GM18519 (cell line): ENCODE measurements around the gene GPR150.
"Not testable (repeated sequence)": the region's sequence is repeated elsewhere in the genome, so short reads cannot be mapped to it uniquely, and the experiment has no call there.

Experiments used
- ATAC-seq: cut with Tn5 transposase; IDR thresholded peaks from one replicate; pipeline ENCODE4 v1.9.1; 2021; ENCODE audit warnings: mild to moderate bottlenecking, moderate library complexity; ENCODE audit not compliant: unreplicated experiment, low FRiP score

The GPR150 gene

DNA sequence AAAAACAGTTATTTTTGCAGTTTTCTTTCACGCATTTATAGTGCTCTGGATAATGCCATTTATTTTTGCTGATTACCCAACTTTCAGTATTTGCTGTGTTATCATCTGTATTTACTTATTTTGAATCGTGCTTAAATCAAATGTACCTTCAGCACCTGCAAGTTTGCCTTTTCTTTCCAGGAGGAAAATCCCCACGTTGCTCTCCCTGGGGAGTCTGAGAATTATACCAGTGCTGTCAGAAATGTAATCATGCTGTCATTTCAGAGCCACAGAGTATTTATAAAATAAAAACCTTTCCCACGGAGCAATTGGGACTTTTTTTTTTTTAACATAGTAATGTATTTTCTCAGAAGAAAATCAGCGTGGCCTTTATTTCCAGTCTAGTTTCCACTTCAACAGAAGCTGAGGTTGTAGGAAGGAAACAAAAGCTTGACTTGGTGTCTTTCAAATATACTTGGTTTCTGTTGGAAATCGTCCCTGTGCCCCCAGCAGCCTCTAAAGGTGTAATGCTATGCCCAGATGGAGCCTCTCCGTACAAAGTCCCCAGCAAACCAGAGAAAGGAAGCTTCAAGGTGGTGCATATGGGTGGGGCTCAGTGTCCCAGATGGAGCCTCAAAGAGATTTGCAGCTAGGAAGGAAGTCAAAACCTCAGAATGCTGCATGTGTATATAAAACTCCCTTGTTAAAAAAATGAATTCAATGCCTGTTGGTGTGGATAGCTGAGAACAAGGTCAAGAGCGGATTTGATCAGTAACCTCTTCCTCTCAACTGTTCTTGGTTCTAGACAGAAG, 2.1 kb downstream of the GPR150 start:
- no peak for ATAC-seq

- no peak for ATAC-seq
Observed at GRCh38 chr5:95623706-95624105, 3.8 kb downstream of the GPR150 start.

DNA sequence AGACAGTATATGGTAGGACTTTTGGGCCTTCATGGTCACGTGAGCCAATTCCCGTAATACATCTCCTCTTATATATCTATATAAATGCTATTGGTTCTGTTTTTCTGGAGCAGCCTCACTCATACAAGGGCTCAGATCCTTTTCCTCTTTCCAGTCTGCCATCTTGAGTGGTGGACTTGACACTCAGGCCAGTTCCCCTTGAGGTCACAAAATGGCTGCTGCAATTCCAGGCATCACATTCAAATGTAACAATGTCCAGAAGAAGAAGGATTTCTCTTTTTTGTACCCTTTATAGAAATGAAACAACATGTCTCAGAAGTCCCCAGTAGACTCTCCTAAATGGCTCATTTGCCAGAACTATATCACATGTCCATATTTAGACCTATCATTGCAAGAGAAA, 4.5 kb downstream of the GPR150 start:
- ATAC-seq, result no peak

- ATAC-seq, result no peak
Observed at GRCh38 chr5:95626701-95627100, 6.8 kb downstream of the GPR150 start.

DNA sequence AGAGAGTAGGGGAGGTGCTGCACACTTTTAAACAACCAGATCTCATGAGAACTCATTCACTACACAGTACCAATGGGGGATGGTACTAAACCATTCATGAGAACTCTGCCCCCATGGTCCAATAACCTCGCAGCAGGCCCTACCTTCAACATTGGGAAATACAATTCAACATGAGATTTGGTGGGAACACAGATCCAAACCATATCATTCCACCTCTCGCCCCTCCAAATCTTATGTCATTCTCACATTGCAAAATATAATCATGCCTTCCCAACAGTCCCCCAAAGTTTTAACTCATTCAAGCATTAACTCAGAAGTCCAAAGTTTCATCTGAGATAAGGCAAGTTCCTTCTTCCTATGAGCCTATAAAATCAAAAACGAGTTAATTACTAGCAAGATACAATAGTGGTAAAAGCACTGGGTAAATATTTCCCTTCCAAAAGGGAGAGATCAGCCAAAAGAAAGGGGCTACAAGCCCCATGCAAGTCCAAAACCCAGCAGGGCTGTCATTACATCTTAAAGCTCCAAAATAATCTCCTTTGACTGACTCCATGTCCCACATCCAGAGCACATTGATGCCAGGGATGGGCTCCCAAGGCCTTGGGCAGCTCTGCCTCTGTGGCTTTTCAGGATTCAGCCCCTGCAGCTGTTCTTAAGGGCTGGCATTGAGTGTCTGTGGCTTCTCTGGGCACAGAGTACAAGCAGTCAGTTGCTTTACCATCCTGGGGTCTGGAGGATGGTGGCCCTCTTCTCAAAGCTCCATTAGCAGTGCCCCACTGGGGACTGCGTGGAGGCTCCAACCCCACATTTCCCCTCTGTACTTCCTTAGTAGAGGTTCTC, 8.3 kb downstream of the GPR150 start:
- no peak for ATAC-seq

DNA sequence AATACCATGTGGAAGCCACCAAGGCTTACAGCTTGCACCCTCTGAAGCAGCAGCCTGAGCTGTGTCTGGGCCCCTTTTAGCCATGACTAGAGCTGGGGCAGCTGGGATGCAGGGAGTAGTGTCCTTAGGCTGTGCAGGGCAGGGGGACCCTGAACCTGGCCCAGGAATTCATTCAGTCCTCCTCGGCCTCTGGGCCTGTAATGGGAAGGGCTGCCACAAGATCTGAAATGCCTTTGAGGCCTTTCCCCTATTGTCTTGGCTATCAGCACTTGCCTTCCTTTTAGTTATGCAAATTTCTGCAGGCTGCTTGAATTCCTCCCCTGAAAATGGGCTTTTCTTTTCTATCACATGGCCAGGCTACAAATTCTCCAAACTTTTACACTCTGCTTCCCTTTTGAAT, 9.0 kb downstream of the GPR150 start:
- no peak for ATAC-seq

- no peak for ATAC-seq
Observed at GRCh38 chr5:95630394-95630917, 10.6 kb downstream of the GPR150 start.

GRCh38 chr5:95631255-95631958, 11.5 kb downstream of the GPR150 start:
- no peak for ATAC-seq

GRCh38 chr5:95631991-95632675, 12.2 kb downstream of the GPR150 start:
- peak; percentile 88 for ATAC-seq

- not testable (repeated sequence) for ATAC-seq
Observed at GRCh38 chr5:95632942-95633341, 13.1 kb downstream of the GPR150 start.

DNA sequence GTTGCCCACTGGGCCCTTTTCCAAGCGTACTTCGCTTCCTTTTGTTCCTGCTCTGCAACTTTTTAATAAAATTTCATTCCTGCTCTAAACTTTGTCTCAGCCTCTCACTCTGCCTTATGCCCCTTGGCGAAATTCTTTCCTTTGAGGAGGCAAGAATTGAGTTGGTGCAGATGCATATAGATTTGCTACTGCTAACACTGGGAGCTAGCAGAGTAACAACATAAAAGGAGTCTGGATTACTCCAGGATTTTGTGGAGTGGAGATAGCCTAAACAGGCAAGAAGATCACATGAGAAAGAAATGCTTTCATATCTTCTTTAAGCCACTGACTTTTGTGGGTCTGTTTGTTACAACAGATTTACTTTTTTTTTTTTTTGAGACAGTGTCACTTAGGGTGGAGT, 13.8 kb downstream of the GPR150 start:
- ATAC-seq, result no peak

- no peak for ATAC-seq
Observed at GRCh38 chr5:95634081-95634480, 14.2 kb downstream of the GPR150 start.

DNA sequence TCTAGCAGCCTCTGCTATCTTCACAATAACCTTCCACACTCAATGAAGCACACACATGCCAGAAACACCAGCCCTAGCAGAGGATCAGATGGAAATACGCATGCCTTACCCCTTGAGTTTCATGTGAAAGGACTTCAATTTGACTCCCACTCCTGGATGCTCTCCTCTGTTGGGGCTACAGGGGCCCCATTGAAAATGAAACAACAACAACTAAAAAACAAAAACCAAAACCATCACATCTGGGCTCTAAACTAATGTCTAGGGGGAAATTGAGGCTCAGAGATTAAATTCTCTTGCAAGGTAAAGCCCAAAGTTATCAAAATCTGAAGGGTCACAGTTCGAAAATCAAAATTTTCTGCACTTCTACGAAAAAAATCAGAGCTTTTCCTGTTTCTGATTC, 18.7 kb downstream of the GPR150 start:
- ATAC-seq, result no peak

GRCh38 chr5:95641741-95642220, 21.9 kb downstream of the GPR150 start:
- ATAC-seq, result no peak

DNA sequence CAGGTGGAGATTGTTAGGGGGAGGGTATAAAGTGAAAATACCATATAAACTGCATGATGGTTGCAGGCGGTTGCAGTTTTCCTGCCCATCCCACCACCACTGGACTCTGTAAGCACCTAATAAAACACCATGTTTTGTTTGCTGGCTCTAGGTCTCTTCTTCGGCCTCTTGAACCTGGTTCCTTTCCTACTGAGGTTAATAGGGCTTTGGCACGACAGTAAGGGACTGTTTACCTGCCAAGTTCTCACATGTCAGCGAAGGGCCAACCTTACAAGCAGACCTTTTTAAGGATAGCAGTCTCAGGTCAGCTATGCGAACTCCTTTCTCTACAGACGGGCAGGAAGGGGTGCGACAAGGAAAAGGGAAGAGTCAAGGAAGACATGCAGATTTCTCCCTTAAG, 23.3 kb downstream of the GPR150 start:
- ATAC-seq, result no peak

- peak; percentile 37 for ATAC-seq
Observed at GRCh38 chr5:95644351-95645042, 24.6 kb downstream of the GPR150 start.

DNA sequence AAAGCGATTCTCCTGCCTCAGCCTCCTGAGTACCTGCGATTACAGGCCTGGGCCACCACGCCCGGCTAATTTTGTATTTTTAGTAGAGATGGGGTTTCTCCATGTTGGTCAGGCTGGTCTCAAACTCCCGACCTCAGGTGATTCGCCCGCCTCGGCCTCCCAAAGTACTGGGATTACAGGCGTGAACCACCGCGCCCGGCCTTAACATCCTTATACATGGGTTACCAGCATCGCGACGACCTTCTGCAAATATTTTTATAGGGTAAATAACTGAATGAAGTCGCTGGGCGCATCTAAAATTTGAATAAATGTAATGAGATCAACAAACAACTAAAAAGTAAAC, 26.3 kb downstream of the GPR150 start:
- not testable (repeated sequence) for ATAC-seq

DNA sequence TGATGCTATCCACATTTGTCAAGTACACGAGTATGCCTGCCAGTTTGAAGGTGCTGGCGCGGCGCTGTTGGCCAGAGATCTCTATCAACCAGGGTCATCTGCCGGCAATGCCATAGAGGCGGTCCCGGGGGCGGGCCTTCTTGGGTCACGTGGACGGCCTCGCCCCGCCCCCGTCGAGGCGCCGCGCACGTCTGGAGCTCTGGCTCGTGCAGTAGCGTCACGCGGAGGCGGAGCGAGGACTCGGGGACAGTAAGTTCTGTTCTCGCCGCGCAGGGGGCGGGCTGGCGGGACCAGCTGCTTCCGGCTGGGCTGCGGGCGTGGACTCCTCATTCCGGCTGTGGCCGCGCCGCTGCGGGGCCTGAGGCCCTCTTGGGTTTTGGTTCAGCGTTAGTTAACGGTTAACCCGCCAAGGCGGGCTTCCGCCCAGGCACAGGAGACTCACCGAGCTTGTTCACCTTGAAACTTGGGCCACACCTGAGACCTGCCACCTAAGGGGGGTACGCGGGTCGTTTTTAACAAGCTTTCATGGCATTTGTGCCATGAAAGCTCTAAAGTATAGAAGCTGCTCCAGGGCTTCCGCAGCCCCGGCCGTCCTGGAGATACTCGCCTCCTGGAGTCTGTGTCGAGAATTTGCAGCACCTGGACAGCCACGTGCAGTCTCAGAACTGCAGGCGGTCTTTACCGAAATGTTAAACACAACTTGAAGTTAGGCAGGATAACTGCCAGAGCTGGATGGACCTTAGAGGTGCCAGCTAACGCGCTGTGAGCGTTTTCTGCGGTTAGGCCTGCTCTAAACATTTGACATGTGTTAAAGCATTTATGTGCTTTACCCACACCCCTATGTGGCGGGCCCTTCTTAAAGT, 26.9 kb downstream of the GPR150 start, which contains the start of gene RFESD:
Gene RFESD, plus strand, starts transcription at position 209 of the 863 bp plus-strand sequence. CDS start 5,495 bp downstream, outside the sequence.
- ATAC-seq, result peak; percentile 94
